DMS153 treated with DMSO at 0.1 percent for 48 hours (cell line): Measurements from ENCODE around the gene TTLL12.

Source experiments
- DNase-seq: peaks from one replicate; lab custom pipeline; 2025; ENCODE audit not compliant: unreplicated experiment; lab: John Stamatoyannopoulos, UW

TTLL12 gene

DNA sequence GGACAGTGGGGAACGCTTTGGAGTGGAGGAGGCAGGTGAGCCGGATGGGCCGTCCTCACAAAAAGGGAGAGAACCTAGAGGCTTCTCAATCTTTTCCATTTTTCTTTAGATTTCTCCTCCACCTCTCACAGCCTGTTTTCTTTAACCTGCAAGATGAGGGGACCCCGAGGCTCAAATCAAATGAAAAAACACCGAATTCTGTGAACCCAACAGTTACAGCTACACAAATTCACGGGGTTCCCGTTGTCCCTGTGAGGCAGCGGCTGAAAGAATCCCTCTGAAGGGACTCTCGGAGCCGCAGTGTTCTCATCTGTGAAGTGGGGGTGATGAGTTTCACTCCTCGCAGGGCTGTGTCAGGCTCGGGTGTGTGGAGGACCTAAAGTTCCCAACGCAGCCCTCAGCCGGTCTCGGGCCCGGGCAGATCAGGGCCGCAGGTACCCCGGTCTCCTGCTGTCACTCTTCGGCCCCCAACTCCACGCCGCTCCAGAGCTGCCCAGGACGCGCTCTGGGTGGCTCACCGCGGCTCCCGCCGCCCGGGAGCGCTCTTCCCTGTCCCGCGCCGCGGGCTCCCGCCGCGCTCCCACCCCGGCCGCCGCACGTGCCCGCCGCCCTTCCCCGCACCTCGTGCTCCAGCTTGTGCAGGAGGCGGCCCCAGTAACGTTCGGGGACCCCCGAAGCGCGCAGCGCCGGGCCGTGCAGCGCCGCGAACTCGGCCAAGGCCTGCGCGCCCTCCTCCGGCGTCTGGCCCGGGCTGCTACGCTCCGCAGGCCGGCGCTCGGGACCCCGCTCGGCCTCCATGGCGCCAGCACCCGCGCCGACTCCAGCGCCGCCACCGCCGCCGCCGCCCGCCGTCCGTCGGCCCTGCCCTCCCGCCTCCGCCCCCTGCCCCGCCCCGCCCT lies at the start of gene TTLL12:
TSS of gene TTLL12 (minus strand) at position 863 of the 899 bp plus-strand sequence. CDS start at position 798, 65 bp downstream.
- no peak for DNase-seq

DNA sequence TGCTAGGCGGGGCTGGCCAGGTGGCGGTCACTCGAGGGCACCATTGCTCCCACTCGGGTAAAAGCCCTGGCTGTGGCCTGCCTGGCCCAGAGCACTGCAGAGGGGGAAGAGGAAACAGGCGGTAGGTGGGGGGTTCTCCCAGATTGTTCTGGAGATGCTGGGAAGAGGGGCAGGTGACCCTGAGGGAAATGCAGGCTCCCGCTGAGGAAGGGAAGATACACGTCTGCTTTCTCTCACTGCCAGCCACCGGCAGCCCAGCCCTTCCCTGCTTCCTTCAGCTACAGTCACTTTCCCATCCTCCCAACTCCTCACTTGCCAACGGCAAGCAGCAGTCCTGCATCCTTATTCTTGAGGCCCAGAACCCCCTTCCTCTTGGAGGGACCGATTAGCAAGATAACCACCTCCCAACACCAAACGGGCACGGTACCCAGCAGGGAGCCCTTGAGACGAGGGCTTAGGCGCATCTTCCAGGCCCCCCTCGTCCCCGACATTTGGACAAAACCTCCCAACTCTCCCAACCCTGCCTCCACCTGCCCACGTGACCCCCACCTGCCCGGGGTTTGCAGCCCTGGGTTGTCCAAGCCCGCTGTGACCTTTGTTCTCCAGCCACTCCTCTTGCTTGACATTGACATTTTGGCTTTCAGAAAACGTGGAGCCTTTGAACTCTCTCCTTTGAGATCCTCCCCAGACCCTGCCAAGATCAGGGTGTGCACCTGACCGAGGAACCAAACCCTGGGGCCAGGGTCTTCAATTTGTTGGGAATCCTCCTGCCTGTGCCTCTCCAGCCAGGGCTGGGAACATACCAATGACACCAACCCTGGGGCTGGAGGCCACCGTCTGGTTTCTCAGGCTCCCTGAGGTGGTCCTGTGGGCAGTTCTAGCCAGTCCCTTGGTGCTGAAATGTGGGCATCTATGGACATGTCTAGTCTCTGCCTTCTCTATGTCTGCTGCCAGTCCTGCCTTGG lies 48.8 kb upstream of the TTLL12 start:
- no peak for DNase-seq

DNA sequence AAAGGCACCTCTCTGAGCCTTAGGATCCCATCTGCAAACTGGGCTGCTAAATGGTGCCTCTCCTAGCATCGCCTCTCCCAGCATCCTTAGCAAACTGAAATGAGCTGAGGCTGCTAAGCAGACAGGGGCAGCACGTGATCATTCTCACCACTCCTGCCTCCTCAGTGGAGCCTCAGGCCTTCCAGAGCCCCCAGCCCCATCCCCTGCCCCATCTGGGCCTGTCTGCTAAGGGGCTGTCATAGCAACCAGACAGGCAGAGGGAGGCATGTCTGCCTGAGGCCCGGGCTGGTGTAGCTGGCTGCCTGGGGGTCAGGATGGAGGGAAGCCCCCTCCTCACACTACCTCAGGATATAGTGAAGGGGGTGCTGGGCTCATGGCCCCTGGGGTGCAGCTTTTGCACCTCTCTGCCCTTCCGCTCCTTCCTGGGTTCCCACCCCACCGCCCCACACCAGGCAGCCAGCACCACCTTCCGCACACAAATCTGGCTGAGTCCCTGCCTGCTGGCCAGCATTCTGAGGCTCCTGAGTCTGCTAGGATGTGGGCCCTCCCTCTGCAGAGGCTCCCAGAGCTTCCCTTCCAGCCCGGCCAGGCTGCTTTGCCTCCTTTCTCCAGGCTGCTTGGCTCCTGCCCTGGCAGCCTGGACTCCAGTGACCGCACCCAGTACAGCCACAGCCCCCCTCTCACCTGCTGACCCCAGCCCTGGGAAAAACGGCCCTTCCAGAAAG lies 47.5 kb upstream of the TTLL12 start:
- DNase-seq, result no peak

DNA sequence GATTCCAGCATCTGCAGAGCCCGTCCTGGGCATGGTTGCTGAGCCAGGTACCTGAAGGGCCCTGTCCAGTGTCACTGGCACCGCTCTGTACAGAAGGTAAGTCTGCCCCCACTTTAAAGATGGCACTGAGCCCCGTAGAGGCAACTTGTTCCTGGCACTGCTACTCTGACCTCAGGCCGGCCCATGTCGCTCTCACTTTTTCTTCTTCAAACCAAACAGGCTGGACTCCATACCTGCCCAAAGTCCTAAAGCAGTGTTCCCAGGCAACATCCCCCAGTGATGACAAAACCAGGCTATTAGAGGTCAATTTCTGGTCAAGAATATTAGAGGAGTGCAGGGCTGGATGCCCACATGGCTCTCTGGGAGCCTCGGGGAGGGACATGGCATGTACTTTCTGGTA lies 46.6 kb upstream of the TTLL12 start:
- DNase-seq, result no peak

DNA sequence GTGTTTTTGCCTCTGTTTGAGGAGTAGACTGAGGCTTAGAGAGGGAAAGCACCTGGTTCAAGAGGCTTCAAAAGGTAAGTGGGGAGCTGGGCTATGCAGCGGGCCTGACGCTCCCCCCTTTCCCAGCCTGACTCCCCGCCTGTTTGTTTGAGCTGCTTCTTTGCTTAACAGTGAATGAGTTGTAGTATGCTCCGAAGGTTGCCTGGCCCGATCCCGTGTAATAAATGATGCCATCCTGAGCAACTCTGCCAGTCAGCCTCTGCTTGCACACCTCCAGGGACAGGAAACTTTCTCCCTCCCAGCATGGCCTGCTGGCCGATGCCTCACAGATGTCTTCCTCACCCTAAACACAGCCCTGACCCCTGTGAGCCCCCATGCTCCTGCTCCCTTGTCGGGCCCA lies 45.5 kb upstream of the TTLL12 start:
- no peak for DNase-seq

DNA sequence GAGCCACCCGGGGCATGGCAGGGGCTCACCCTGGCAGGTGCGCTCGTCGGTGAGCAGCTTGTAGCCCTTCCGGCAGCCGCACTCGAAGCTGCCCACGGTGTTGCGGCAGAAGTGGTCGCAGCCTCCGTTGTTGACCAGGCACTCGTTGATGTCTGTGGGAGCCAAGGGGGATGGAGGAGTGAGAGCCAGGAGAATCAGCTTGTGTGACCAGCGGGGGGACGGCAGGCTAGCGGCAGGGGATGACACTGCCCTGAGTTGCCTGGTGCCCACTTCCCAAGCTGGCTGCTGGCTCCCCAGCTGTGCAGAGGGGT lies 44.7 kb upstream of the TTLL12 start:
- no peak for DNase-seq

DNA sequence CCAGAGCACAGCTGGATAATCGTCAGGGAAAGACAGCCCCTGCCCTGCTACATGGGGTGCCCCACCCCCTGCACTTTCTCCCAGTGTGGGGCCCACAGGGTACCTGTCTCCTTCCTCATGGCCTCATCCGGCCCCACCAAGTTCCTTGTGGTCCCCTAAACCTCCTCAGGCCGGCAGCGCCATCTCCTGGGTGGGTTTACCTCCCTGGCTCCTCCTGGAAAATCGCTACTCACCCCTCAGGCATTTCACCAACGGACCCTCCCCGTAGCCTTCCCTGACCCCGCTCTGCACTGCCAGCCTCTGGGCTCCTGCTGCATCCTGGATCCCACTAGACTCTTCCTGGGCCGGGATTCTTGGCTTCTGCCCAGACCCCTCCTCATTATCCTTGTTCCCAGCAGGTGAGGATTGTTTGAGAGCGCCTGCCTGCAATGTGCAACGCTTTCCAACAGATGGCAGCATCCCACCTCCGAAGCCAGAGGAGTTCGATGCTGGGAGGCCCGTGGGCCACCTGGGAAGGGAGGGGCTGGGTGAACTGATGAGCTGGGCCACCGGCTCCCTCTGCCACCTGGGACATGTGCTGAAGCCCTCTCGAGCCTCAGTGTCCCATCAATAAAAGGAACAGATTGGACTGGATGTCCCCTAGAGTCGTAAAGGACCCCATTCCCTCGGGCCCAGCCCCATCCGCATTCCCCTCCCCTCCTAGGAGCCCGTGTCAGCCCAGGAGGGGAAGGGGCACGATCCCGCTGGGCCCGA lies 44.2 kb upstream of the TTLL12 start:
- peak; percentile 57 for DNase-seq

DNA sequence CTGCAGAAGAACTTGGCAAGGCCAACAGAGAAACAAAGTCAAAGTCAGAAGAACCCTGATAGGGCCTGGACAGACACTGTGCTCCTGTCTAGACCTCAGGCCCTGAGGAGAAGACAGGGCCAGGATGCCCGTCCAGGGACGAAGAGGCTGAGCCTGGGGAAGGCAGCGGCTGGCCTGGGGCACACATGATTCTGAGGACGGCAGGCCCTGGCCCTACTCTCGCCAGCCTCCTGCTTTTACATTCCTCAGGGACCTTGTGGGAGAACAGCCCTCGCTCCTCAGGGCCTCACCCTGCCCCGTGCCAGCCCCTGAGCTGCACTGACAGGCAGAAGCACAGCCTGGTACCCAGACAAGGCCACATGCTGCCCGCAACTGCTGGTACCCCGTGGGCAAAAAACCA lies 43.6 kb upstream of the TTLL12 start:
- DNase-seq, result no peak

DNA sequence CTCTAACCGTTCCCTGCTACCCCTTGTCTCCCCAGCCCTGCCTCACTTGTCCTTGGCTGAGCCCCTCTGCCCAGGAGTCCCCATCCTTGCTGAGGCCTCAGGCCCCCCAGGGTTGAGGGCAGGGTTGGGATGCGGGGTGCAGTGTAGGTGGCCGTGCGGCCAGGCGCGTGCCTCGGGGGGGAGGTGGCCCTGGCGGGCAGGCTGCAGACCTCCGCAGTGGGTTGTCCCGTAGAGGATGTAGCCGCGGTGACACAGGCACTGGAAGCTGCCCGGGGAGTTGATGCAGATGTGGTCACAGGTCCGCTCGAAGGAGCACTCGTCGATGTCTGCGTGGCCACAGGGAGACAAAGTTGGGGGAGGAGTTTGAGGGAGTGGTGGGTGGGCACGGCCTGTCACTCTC lies 41.9 kb upstream of the TTLL12 start:
- no peak for DNase-seq

DNA sequence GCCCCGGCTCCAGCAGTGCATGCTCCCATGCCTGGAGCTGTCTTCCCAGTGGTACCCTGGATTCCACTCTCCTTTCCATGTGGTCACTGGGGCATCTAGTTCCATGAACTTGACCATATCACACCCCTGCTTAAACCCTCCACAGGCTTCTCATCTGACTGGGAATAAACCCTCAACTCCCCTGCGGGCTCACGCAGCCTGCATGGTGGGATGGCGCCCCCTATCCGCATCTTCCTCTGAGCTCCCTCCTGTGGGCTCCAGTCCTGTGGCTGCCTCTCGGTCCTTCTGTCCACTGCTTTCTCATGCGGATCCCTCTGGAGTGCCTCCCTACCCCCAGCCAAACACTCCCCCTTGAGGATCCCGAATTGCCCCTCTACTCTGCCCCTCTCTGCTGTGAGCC lies 41.4 kb upstream of the TTLL12 start:
- DNase-seq, result peak; percentile 7

DNA sequence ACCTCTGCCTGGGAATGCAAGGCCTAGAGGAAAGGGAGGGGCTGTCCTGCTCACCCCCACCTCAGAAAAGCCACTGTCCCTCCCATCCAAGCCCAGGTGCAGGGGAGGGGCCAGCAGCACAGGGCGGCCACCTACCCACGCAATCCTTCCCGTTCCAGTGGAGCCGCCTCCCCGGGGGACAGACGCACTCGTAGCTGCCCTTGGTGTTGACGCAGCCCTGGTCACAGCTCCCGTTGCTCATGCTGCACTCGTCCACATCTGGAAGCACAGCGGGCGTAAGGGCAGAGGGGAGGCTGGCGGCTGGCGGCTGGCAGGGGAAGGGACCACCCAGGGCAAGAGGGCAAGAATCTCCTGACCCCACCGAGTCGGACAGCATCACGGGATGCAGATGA lies 40.3 kb upstream of the TTLL12 start:
- no peak for DNase-seq

DNA sequence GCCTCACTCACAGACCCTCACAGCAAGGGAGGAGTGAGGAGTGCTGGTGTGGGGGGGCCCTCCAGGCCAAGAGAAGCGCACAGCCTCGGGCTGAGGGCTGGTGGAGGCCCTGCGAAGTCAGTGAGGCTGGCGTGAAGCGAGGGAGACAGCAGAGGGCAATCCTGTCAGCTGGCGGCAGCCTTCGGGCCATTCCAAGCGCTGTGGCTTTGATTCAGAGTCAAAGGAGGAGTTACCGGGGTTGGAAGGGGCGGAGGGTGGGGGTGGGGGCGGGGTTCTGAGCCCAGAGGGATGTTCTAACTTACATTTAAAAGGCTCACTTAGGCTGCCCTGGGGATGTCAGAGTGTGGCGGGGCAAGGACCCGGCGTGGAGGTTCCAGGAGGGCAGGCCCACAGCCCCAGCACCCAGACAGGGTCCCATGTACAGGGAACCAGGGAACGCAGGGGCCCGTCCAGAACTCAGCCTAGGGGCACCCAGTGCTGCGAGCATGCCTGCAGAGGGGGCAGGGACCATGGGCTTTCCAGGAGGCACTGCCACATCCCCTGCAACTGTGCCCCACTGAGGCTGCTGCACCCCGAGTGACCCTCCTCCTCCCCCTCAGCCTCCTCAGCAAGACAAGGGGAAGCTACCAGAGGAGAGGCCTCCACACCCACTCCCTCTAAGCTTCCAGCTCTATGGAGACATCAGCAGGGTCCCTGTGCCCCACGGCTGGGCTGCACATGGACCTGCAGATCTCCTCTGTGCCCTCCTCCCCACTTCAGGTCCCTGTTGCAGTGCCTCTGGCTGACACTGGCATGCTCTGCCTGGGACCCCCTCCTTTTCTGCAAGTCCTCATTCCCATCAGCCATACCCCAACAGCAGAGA lies 39.7 kb upstream of the TTLL12 start:
- no peak for DNase-seq

DNA sequence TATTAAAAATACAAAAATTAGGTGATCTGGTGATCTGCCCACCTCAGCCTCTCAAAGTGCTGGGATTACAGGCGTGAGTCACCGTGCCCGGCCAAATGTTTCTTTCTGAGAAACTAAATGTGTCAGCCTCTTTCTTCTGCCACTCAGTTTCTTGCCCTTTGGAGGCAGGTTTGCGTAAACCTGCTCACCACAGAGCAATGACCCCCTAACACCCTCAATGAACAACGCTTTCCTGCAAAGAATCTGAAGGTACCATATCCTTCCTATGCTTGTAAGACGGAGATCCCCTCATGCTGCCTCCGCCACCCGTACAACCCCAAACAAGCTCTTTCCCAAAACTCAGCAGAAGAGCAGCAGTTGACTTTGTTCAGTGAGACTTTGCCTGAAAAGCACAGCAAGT lies 38.7 kb upstream of the TTLL12 start:
- DNase-seq, result no peak

DNA sequence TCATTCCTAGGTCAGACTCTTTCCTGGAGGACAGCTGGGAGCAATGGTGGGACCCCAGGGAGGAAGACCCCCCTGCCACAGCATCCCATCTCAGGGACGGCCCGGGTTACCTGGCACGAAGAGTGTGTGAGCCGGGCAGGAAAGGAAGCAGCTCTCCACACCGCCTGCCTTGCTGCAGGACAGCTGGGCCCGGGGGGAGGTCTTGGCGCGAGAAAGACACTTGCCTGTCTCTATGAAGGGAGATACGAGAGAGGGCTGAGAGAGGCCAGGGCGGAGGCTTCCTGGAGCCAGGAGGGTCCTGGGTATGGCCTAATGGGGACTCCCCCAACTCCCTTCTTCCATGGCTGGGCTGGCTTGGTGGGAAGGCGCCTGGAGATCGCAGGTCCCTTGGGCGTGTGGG lies 36.1 kb upstream of the TTLL12 start:
- no peak for DNase-seq

DNA sequence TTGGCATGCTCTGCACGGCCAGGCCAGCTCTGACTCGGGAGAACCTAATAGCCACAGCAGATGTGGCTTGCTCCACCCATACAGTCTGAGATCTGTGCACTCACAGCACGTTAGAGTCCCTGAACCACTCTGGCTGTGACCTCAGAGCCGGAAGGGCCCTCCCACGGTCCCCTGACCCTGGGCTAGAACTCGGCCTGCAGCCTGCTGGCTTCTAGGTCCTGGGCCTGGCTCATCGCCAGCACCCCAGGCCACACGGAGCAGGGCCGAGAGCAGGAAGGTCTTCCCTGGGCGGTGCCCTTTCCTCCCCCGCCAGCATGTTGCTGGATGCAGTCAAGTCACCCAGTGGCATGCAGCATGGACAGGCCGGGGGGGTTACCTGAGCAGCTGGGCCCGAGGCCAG lies 35.3 kb upstream of the TTLL12 start:
- DNase-seq, result no peak

DNA sequence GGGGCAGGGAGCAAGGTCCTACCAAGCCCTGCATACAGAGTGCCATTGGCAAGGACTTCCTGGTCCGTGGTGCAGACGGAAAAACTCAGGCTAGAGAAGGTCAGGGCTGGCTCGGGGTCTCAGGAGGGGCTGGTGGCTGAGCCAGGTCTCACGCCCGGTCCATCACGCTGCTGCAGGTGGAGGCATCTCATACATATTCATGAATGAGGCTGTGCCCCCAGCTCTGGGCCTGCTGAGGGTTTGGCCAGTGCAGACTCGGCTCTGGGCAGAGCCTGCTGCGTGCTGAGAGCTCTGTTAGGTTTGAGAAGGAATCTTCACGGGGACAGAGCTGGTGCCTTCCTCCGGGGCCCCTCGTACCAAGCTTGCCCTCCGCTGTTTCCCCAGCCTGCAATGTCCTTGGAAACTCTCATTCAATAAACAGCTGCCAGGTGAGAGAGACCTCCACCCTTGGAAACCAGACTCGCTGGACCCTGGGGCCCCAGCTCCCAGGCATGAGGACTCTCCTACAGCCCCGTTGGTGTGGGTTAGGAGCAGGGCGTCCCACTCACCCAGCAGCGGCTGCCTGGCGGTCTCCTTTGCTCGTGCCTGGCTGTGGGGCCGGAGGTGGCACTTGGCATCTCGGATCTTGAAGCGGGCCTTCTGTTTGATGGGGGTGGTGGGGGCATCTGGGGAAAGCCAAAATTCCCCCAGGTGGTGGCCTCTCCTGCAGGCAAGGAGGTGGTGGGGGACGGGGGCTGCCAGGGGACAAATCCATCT lies 33.9 kb upstream of the TTLL12 start:
- no peak for DNase-seq

DNA sequence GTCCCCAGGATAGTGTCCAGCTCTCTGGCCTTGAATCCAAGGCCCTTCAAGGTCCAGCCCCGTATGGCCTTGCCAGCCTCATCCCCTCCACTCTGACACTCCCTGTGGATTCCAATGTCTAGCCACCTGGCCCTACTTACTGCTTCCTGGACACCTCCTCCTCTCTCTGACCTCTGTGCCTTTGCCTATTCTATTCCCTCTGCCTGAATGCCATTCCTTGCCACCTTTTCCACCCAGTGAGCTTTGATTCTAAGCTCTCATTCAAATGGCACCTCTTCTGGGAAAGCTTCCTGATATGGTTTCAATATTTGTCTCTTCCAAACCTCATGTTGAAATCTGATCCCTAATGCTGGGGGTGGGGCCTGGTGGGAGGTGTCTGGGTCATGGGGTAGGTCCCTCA lies 31.9 kb upstream of the TTLL12 start:
- no peak for DNase-seq

DNA sequence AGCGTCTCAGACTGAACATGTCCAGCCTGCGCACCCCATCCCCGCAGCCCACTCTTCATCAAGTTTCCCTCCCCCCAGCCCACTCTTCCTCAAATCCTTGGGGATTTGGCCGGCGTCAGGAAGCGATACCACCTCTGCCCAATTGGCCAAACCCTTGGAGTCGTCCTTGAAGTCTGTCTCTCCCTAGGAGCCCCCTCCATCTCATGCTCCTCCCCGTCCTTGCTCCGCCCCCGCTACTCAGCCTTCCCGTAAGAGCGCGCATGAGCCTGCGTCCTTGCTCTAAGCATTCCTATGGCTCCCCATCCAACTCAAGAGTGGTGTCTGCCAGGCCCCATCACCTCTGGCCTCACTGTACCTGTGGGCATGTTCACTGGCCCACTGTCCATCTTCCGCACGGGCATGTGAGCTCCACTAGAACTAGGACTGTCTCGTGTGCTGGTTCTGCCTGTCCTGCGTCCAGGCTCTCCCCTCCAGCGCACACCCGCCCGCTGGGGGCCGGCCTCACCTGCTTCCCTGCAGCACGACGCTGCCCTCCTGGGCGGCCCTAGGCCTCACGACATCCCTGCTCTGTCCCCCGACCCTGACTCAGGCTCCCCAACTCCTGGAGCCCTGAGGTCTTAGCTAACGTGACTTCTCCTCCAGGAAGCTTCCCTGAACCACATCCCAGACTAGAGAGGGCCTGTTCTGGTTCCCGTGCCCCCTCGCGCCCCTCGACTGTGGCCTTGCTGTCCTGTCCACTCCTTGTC lies 30.5 kb upstream of the TTLL12 start:
- no peak for DNase-seq
